HL-60/S4 treated with phorbol 12-myristate 13-acetate at 8.2 ng/mL for 4 days and 3 days (cell line): ENCODE data around the gene BMPR1B.
"Not testable (repeated sequence)": the region's sequence is repeated elsewhere in the genome, so short reads cannot be mapped to it uniquely, and the experiment has no call there.

Experiments
- in situ Hi-C: fragments of 300-500 bp; cut with MboI; formaldehyde crosslinking; loops from 2 replicates; pipeline ENCODE4 v1.15.0; 2022; ENCODE audit warnings: low sequenced_read_pairs

BMPR1B gene

DNA sequence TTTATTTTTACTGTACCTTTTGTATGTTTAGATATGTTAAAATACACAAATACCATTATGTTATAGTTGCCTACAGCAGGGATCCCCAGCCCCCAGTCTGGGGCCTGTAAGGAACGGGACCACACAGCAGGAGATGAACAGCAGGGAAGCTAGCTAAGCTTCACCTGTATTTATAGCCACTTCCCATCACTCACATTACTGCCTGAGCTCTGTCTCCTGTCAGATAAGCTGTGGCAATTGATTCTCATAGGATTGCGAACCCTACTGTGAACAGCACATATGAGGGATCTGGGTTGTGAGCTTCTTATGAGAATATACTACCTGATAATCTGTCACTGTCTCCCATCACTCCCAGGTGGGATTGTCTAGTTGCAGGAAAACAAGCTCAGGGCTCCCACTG is 73.9 kb downstream of the BMPR1B start:
- in situ Hi-C loops: no loop called here

GRCh38 chr4:94832329-94832728 is 74.6 kb downstream of the BMPR1B start:
- in situ Hi-C loops: not testable (repeated sequence)

- in situ Hi-C loops: no loop called here
These were observed 75.6 kb downstream of the BMPR1B start for GRCh38 chr4:94833394-94833793.

- in situ Hi-C loops: no loop called here
These were observed 76.7 kb downstream of the BMPR1B start for GRCh38 chr4:94834501-94834900.

DNA sequence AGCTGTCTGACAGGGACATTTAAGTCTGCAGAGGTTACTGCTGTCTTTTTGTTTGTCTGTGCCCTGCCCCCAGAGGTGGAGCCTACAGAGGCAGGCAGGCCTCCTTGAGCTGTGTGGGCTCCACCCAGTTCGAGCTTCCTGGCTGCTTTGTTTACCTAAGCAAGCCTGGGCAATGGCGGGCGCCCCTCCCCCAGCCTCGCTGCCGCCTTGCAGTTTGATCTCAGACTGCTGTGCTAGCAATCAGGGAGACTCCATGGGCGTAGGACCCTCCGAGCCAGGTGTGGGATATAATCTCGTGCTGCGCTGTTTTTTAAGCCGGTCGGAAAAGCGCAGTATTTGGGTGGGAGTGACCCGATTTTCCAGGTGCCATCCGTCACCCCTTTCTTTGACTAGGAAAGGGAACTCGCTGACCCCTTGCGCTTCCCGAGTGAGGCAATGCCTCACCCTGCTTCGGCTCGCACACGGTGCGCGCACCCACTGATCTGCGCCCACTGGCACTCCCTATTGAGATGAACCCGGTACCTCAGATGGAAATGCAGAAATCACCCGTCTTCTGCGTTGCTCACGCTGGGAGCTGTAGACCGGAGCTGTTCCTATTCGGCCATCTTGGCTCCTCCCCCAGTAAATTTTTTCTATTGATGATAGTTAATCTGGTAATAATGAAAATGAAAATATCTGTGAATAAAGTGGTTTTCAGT is 83.6 kb downstream of the BMPR1B start:
- in situ Hi-C loops: not testable (repeated sequence)

DNA sequence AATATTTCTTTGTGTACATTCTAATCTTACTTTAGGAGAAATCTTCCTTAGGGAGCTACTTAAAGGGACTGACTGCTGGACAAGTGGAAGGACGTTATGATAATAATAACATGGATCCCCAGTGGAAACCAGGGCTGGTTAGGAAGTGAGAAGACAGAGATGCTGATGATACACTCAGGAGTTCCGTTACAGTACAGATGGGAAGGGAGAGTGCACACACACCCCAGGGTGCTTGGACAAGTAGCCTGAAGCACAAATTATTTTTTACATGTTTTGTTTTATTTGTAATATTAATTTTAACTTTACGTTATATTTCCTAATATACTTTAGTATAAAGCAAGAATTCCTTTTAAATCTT is 84.1 kb downstream of the BMPR1B start:
- in situ Hi-C loops: no loop called here

DNA sequence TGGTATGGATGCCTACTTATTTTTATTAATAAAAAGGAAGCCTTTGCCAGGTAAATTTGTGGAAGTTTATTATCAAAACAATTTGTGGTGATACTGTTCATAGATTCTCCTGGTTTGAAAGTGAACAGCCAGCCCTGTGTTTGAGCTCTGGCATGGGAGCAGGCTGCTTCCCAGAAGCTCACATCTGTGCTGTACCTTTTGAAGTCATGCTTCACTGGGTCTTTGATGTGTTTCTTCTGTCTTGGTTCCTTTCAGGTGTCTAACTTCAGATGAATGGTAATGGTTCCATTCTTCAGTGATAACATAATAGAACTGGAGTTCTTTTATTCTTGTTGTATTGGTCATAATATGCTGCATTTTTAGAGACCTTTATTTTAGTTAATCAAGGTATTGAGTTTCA is 85.5 kb downstream of the BMPR1B start:
- in situ Hi-C loops: no loop called here

- in situ Hi-C loops: no loop called here
These were observed 90.6 kb downstream of the BMPR1B start for GRCh38 chr4:94848326-94848725.

GRCh38 chr4:94849901-94850300 is 92.1 kb downstream of the BMPR1B start:
- in situ Hi-C loops: no loop called here

- in situ Hi-C loops: no loop called here
These were observed 94.9 kb downstream of the BMPR1B start for GRCh38 chr4:94852616-94853015.

- in situ Hi-C loops: no loop called here
These were observed 98.3 kb downstream of the BMPR1B start for GRCh38 chr4:94856030-94856429.

- in situ Hi-C loops: no loop called here
These were observed 112.4 kb downstream of the BMPR1B start for GRCh38 chr4:94870146-94870545.

DNA sequence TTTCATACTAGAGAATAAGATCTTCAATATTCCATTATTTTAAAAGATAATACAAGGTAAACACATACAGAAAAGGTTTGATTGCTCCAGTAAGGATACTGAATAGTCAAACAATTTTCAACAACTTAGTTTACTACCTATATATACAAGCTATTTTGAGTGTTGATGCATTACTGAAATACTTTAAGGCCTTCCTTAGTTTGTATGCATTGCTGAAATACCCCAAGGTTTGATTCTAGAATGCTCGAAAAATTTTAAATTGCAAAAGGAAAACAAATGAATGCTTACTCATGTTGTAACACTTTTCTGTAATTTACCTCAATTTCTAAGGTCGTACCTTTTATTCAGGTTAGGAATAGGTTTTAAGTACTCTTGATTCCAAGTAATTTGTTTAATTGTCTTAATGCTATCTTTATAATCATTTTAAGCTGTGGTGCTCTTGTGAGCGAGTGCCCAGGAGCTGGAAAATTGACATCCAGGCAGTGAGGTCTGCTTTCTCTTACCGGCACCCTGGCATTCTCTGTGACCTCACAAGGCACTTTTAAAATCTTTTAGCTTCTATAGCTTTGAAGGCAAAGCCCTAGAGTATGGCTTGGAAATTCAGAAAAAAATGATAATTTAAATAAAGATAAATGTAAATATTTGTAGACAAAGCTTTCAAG is 114.0 kb downstream of the BMPR1B start:
- in situ Hi-C loops: no loop called here

GRCh38 chr4:94877973-94878372 is 120.2 kb downstream of the BMPR1B start:
- in situ Hi-C loops: no loop called here

DNA sequence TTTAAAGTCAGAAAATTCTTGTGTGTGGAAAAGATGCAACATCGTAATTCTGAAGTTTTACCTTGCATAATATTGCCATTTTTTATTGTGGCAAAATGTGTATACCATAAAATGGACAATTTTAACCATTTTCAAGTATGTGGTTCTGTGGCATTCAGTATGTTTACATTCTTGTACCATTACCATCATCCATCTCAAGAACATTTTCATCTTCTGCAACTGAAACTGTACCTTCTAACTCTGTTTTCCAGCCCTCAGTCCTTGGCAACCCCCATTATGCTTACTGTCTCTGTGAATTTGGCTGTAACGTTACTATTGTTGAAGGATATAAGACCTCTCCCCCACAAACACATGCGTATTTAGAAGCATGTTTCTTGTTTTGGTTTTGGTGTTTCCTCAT is 123.2 kb downstream of the BMPR1B start:
- in situ Hi-C loops: no loop called here

DNA sequence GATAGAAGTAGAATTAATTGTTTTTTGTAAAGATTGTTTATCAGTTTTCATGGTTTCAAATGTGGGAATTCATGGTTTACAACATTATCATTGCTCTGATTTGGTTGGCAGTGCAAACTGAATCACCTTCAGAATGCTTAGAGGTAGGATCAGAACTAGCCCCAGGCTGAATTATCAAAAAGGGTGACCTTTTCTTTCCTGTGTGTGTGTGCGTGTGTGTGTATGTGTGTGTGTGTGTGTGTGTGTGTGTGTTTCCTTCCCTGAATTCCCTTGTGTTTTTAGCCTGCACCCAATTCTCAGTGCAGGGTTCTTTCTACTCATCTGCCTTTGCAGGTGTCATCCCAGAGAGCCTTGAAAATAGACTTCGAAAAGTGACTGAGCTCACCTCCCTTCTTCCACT is 125.0 kb downstream of the BMPR1B start:
- in situ Hi-C loops: no loop called here

DNA sequence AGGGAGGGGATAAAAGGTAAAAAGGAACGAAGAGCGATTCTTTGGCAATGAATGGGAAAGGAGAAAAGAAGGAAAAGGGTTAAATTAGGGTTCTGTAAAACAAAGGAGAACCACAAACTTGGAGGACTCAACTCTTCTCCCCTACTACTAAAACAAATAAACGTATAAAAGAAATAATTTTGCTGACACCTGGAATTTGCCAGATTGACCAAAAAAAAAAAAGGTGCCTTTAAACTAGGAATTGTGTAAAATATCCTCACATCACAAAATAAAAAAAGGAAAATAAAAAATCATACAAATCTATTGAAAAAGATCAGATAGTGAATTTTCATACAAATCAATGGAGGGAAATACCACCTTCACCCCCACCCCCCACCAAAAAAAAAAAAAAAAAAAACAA is 129.3 kb downstream of the BMPR1B start:
- in situ Hi-C loops: no loop called here

DNA sequence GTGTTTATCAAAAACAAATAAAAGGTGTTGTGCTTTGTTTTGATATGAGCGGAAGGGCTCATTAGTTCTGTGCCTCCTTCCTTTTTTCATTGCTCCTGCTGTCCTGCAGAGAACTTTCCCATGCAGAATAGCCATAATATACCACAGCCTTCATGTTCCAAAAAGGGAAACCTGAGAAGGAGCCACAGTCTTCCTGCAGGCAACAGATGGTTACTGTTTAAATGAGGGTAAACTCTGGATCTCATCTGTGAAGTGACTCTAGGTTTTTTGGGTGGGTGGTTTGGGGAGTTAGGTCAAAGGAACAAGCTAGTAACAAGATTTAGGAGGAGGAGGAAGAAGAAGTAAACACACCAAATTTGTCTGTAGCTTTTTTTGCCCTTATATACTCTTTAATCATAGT is 131.8 kb downstream of the BMPR1B start:
- in situ Hi-C loops: no loop called here

GRCh38 chr4:94889946-94890345 is 132.2 kb downstream of the BMPR1B start:
- in situ Hi-C loops: no loop called here

DNA sequence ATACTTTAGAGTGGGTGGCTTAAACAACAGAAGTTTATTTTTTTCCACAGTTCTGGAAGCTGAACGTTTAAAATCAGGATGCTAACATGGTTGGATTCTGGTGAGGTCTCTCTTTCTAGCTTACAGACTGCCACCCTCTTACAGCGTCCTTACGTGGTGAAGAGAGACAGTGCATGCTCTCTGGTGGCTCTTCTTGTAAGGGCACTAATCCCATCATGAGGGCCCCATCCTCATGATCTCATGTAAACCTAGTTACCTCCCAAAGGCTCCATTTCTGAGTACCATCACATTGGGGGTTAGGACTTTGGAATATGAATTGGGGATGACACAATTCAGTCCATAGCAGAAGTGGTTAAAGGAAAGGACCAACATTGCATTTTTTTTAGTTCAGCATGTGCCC is 132.8 kb downstream of the BMPR1B start:
- in situ Hi-C loops: no loop called here

- in situ Hi-C loops: no loop called here
These were observed 134.3 kb downstream of the BMPR1B start for GRCh38 chr4:94892051-94892450.

- in situ Hi-C loops: no loop called here
These were observed 137.3 kb downstream of the BMPR1B start for GRCh38 chr4:94895081-94895480.

GRCh38 chr4:94897023-94897422 is 139.3 kb downstream of the BMPR1B start:
- in situ Hi-C loops: no loop called here
